ENCODE results near the gene USP38. TPM values are rescaled to one million over a fixed set of nuclear protein-coding genes. Genes with fewer than 3 reads are reported as not detected.
"Not testable (repeated sequence)": the region's sequence is repeated elsewhere in the genome, so short reads cannot be mapped to it uniquely, and the experiment has no call there.

Gene USP38
- total and polyA plus RNA-seq, 4 donors: 4.9 to 18.4 (median 11.9) TPM

- Histone ChIP-seq H3K36me3 (ENCODE audit: control insufficient read depth in 1 of 2, insufficient read depth in 2 of 2, low read length in 1 of 2) (no peaks in the 10 kb centered on the region), H3K9me3 (ENCODE audit: control insufficient read depth, low read length) (no peaks in the 10 kb centered on the region), H3K4me3 (ENCODE audit: low read length in 2 of 2) (no peak overlapping the region), H3K4me1 (ENCODE audit: control insufficient read depth in 1 of 2, insufficient read depth in 2 of 2, low read length in 2 of 2) (no peaks in the 10 kb centered on the region), H3K27ac (ENCODE audit: low read depth in 1 of 2, low read length in 2 of 2) (no peak overlapping the region), H3K27me3 (ENCODE audit: control insufficient read depth in 1 of 2, insufficient read depth in 2 of 2, low read length in 1 of 2) (no peaks in the 10 kb centered on the region)
- intact Hi-C loops (cut with DNase I): no loop called here
- 87 to 90% methylated on average over 3 of the region's 3 CpGs for WGBS, 2 donors
- DNase-seq (no peak), ATAC-seq (ENCODE audit: low FRiP score) (no peak)
These were observed 46.0 kb downstream of the USP38 start for GRCh38 chr4:143230683-143231082.

DNA sequence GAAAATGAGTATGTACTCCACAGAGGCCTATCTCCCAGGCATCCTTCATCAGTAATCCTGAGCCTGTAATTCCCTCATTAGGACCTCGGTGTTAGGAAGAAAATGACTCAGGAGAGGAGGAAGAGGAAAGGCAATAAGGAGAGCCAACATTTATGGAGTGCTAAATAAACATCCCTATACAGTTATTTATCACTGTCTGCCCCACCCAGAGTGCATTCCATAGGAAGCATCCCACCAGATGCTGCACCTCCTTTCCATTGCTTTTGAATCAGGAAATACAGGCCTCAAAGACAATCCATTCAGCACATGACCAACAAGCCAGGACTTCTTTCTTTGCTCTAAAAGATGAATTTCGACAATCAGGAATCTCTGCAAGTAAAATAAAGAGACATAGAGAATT lies 47.6 kb downstream of the USP38 start:
- intact Hi-C loops (cut with DNase I): no loop called here
- H3K36me3 ChIP-seq (ENCODE audit: control insufficient read depth in 1 of 2, insufficient read depth in 2 of 2, low read length in 1 of 2): no peaks in the 10 kb centered on the region
- no peak overlapping the region for H3K4me3 ChIP-seq (ENCODE audit: low read length in 2 of 2)
- H3K4me1 ChIP-seq (ENCODE audit: control insufficient read depth in 1 of 2, insufficient read depth in 2 of 2, low read length in 2 of 2): no peaks in the 10 kb centered on the region
- no peak for DNase-seq
- no peak for ATAC-seq (ENCODE audit: low FRiP score)
- no peak overlapping the region for H3K27ac ChIP-seq (ENCODE audit: low read depth in 1 of 2, low read length in 2 of 2)
- no peaks in the 10 kb centered on the region for H3K27me3 ChIP-seq (ENCODE audit: control insufficient read depth in 1 of 2, insufficient read depth in 2 of 2, low read length in 1 of 2)
- H3K9me3 ChIP-seq (ENCODE audit: control insufficient read depth, low read length): no peaks in the 10 kb centered on the region
- 77 to 90% methylated on average over 2 of the region's 2 CpGs for WGBS, 2 donors

DNA sequence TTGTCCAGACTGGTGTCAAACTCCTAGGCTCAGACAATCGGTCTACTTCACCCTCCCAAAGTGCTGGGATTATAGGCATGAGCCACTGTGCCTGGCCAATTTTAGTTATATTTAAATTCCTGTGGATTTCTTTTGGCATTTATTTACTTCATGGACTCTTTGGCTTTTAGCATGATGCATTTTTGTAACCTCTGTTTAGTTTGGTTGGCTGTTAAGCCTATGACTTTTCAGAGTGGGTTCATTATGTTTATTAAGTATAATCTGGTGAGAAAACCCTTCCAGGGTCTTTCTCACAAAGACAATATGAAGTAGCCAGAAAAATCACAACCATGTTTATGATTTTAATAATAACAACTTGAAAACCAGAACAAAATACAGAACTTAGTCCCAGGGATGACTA lies 49.4 kb downstream of the USP38 start:
- ATAC-seq (ENCODE audit: low FRiP score): no peak
- intact Hi-C loops (cut with DNase I): no loop called here

DNA sequence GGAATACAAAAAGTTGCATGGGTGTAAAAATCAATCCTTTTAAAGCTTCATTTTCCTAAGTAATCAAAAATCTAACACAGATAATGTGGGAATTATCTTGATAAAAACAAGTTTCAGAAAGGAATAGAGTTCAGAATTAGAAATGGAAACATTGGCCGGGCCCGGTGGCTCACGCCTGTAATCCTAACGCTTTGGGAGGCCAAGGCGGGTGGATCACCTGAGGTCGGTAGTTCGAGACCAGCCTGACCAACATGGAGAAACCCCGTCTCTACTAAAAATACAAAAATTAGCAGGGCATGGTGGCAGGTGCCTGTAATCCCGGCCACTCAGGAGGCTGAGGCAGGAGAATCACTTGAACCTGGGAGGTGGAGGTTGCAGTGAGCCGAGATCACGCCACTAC lies 52.5 kb downstream of the USP38 start:
- H3K27ac ChIP-seq (ENCODE audit: low read depth in 1 of 2, low read length in 2 of 2); H3K27me3 ChIP-seq (ENCODE audit: control insufficient read depth in 1 of 2, insufficient read depth in 2 of 2, low read length in 1 of 2); H3K4me1 ChIP-seq (ENCODE audit: control insufficient read depth in 1 of 2, insufficient read depth in 2 of 2, low read length in 2 of 2); H3K36me3 ChIP-seq (ENCODE audit: control insufficient read depth in 1 of 2, insufficient read depth in 2 of 2, low read length in 1 of 2); H3K4me3 ChIP-seq (ENCODE audit: low read length in 2 of 2); ATAC-seq (ENCODE audit: low FRiP score); intact Hi-C loops (cut with DNase I); DNase-seq; H3K9me3 ChIP-seq (ENCODE audit: control insufficient read depth, low read length): not testable (repeated sequence)
- WGBS, 2 donors: 91 to 95% methylated on average over 11 of the region's 11 CpGs

More for the DNA sequence above, 49.4 kb downstream of the USP38 start:
- Histone ChIP-seq H3K27me3 (ENCODE audit: control insufficient read depth in 1 of 2, insufficient read depth in 2 of 2, low read length in 1 of 2) (no peaks in the 10 kb centered on the region), H3K27ac (ENCODE audit: low read depth in 1 of 2, low read length in 2 of 2) (no peak overlapping the region), H3K9me3 (ENCODE audit: control insufficient read depth, low read length) (no peaks in the 10 kb centered on the region), H3K36me3 (ENCODE audit: control insufficient read depth in 1 of 2, insufficient read depth in 2 of 2, low read length in 1 of 2) (no peaks in the 10 kb centered on the region), H3K4me1 (ENCODE audit: control insufficient read depth in 1 of 2, insufficient read depth in 2 of 2, low read length in 2 of 2) (no peaks in the 10 kb centered on the region), H3K4me3 (ENCODE audit: low read length in 2 of 2) (no peak overlapping the region)
- WGBS, 2 donors: 82 to 86% methylated on average over 1 of the region's 1 CpG
- no peak for DNase-seq

GRCh38 chr4:143240939-143241679 lies 56.4 kb downstream of the USP38 start:
- no peaks in the 10 kb centered on the region for H3K27me3 ChIP-seq (ENCODE audit: control insufficient read depth in 1 of 2, insufficient read depth in 2 of 2, low read length in 1 of 2)
- no peaks in the 10 kb centered on the region for H3K36me3 ChIP-seq (ENCODE audit: control insufficient read depth in 1 of 2, insufficient read depth in 2 of 2, low read length in 1 of 2)
- ATAC-seq (ENCODE audit: low FRiP score): no peak
- H3K4me3 ChIP-seq (ENCODE audit: low read length in 2 of 2): no peak overlapping the region
- no peak overlapping the region for H3K27ac ChIP-seq (ENCODE audit: low read depth in 1 of 2, low read length in 2 of 2)
- DNase-seq: no peak
- WGBS, 2 donors: 93% methylated on average over 1 of the region's 1 CpG
- no peaks in the 10 kb centered on the region for H3K4me1 ChIP-seq (ENCODE audit: control insufficient read depth in 1 of 2, insufficient read depth in 2 of 2, low read length in 2 of 2)
- intact Hi-C loops (cut with DNase I): no loop called here
- no peaks in the 10 kb centered on the region for H3K9me3 ChIP-seq (ENCODE audit: control insufficient read depth, low read length)

- 96 to 100% methylated on average over 1 of the region's 1 CpG for WGBS, 2 donors
- H3K27ac ChIP-seq (ENCODE audit: low read depth in 1 of 2, low read length in 2 of 2): no peak overlapping the region
- DNase-seq: no peak
These were observed 57.2 kb downstream of the USP38 start for GRCh38 chr4:143241892-143242291.

GRCh38 chr4:143243041-143243440 lies 58.3 kb downstream of the USP38 start:
- H3K27ac ChIP-seq (ENCODE audit: low read depth in 1 of 2, low read length in 2 of 2): no peak overlapping the region
- WGBS, 2 donors: 94 to 95% methylated on average over 2 of the region's 2 CpGs
- no peaks in the 10 kb centered on the region for H3K4me1 ChIP-seq (ENCODE audit: control insufficient read depth in 1 of 2, insufficient read depth in 2 of 2, low read length in 2 of 2)
- H3K27me3 ChIP-seq (ENCODE audit: control insufficient read depth in 1 of 2, insufficient read depth in 2 of 2, low read length in 1 of 2): no peaks in the 10 kb centered on the region
- no peak overlapping the region for H3K4me3 ChIP-seq (ENCODE audit: low read length in 2 of 2)
- no peaks in the 10 kb centered on the region for H3K36me3 ChIP-seq (ENCODE audit: control insufficient read depth in 1 of 2, insufficient read depth in 2 of 2, low read length in 1 of 2)
- intact Hi-C loops (cut with DNase I): no loop called here
- H3K9me3 ChIP-seq (ENCODE audit: control insufficient read depth, low read length): no peaks in the 10 kb centered on the region
- ATAC-seq (ENCODE audit: low FRiP score): no peak
- no peak for DNase-seq

More at GRCh38 chr4:143241892-143242291, 57.2 kb downstream of the USP38 start:
- ATAC-seq (ENCODE audit: low FRiP score): no peak
- H3K36me3 ChIP-seq (ENCODE audit: control insufficient read depth in 1 of 2, insufficient read depth in 2 of 2, low read length in 1 of 2): no peaks in the 10 kb centered on the region
- H3K27me3 ChIP-seq (ENCODE audit: control insufficient read depth in 1 of 2, insufficient read depth in 2 of 2, low read length in 1 of 2): no peaks in the 10 kb centered on the region
- no peaks in the 10 kb centered on the region for H3K9me3 ChIP-seq (ENCODE audit: control insufficient read depth, low read length)
- intact Hi-C loops (cut with DNase I): no loop called here
- no peak overlapping the region for H3K4me3 ChIP-seq (ENCODE audit: low read length in 2 of 2)
- H3K4me1 ChIP-seq (ENCODE audit: control insufficient read depth in 1 of 2, insufficient read depth in 2 of 2, low read length in 2 of 2): no peaks in the 10 kb centered on the region

DNA sequence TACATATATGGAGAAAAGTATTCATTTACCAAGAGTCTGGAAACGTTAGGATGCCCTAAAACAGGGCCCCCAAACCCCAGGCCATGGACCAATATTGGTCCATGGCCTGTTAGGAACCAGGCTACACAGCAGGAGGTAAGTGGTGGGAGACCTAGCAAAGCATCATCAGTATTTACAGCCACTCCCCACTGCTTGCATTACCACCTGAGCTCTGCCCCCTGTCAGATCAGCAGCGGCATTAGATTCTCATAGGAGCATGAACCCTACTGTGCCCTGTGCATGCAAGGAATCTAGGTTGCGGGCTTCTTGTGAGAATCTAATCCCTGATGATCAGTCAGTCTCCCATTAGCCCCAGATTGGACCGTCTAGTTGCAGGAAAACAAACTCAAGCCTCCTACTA lies 62.3 kb downstream of the USP38 start:
- no peaks in the 10 kb centered on the region for H3K9me3 ChIP-seq (ENCODE audit: control insufficient read depth, low read length)
- H3K4me1 ChIP-seq (ENCODE audit: control insufficient read depth in 1 of 2, insufficient read depth in 2 of 2, low read length in 2 of 2): peaks cover 0 to 1% of the 10 kb centered on the region in 2 donors
- H3K36me3 ChIP-seq (ENCODE audit: control insufficient read depth in 1 of 2, insufficient read depth in 2 of 2, low read length in 1 of 2): no peaks in the 10 kb centered on the region
- H3K4me3 ChIP-seq (ENCODE audit: low read length in 2 of 2): no peak overlapping the region
- no peaks in the 10 kb centered on the region for H3K27me3 ChIP-seq (ENCODE audit: control insufficient read depth in 1 of 2, insufficient read depth in 2 of 2, low read length in 1 of 2)
- DNase-seq (no peak), ATAC-seq (ENCODE audit: low FRiP score) (no peak)
- no peak overlapping the region for H3K27ac ChIP-seq (ENCODE audit: low read depth in 1 of 2, low read length in 2 of 2)
- WGBS, 2 donors: 88 to 89% methylated on average over 4 of the region's 4 CpGs
- intact Hi-C loops (cut with DNase I): no loop called here

- H3K27ac ChIP-seq (ENCODE audit: low read depth in 1 of 2, low read length in 2 of 2): no peak overlapping the region
- DNase-seq (no peak), ATAC-seq (ENCODE audit: low FRiP score) (no peak)
- H3K4me1 ChIP-seq (ENCODE audit: control insufficient read depth in 1 of 2, insufficient read depth in 2 of 2, low read length in 2 of 2): peaks cover 0 to 1% of the 10 kb centered on the region in 2 donors
- no peak overlapping the region for H3K4me3 ChIP-seq (ENCODE audit: low read length in 2 of 2)
- H3K9me3 ChIP-seq (ENCODE audit: control insufficient read depth, low read length): no peaks in the 10 kb centered on the region
- H3K36me3 ChIP-seq (ENCODE audit: control insufficient read depth in 1 of 2, insufficient read depth in 2 of 2, low read length in 1 of 2): no peaks in the 10 kb centered on the region
- no peaks in the 10 kb centered on the region for H3K27me3 ChIP-seq (ENCODE audit: control insufficient read depth in 1 of 2, insufficient read depth in 2 of 2, low read length in 1 of 2)
- WGBS, 2 donors: 96 to 99% methylated on average over 2 of the region's 2 CpGs
- intact Hi-C loops (cut with DNase I): no loop called here
These were observed 63.1 kb downstream of the USP38 start for GRCh38 chr4:143247866-143248265.
